ENCODE data around the gene ASB4. TPM values are rescaled to one million over a fixed set of nuclear protein-coding genes. Genes with fewer than 3 reads are reported as not detected.
A peak's percentile ranks its signal among the peaks of the same experiment; 100 is the strongest.

Gene ASB4
- total RNA-seq, 2 donors from 2014 or later: not detected

- Histone ChIP-seq H3K4me1 (peaks cover 62% of the 10 kb centered on the region), H3K27me3 (no peaks in the 10 kb centered on the region), H3K4me3 (no peak overlapping the region), H3K27ac (peak overlapping the region in 3 of 4 donors; percentile 12 to 51 (median 45)), H3K36me3 (replicated peaks in 1 of 2; ENCODE audit: insufficient read depth in 1 of 2, low read depth in 2 of 2) (peaks cover 15 to 37% of the 10 kb centered on the region in 2 donors), H3K9me3 (no peaks in the 10 kb centered on the region)
- 61 to 70% methylated on average over 3 of the region's 3 CpGs for WGBS, 2 donors
- TF ChIP-seq CTCF (IDR thresholded peaks at IDR 0.05): no peak
- intact Hi-C loops (cut with DNase I): loop anchor here (10.0 kb wide), 1 partner anchor 52 kb away; no protein-coding TSS in a partner anchor
- ATAC-seq (no peak), DNase-seq (no peak)
Observed at GRCh38 chr7:95586951-95587301, 101.2 kb downstream of the ASB4 start.

GRCh38 chr7:95589031-95589430, 103.3 kb downstream of the ASB4 start:
- Histone ChIP-seq H3K9me3 (no peaks in the 10 kb centered on the region), H3K4me1 (peaks cover 80% of the 10 kb centered on the region), H3K4me3 (no peak overlapping the region), H3K27me3 (no peaks in the 10 kb centered on the region), H3K36me3 (replicated peaks in 1 of 2; ENCODE audit: insufficient read depth in 1 of 2, low read depth in 2 of 2) (peaks cover 15 to 41% of the 10 kb centered on the region in 2 donors), H3K27ac (peak overlapping the region; percentile 20 to 96 (median 40))
- ATAC-seq (no peak), DNase-seq (peak in 1 of 4 donors; percentile 20)
- intact Hi-C loops (cut with DNase I): loop anchor here (10.0 kb wide), 1 partner anchor 54 kb away; no protein-coding TSS in a partner anchor
- TF ChIP-seq CTCF (IDR thresholded peaks at IDR 0.05): no peak
- TF ChIP-seq POLR2A (IDR thresholded peaks at IDR 0.05): no peak

- WGBS, 2 donors: 100% methylated on average over 1 of the region's 1 CpG
- no peak for TF ChIP-seq POLR2A (IDR thresholded peaks at IDR 0.05)
- TF ChIP-seq CTCF (IDR thresholded peaks at IDR 0.05): no peak
- H3K27me3 ChIP-seq: no peaks in the 10 kb centered on the region
- H3K27ac ChIP-seq: peak overlapping the region; percentile 18 to 96 (median 64)
- intact Hi-C loops (cut with DNase I): loop anchor here (10.0 kb wide), 2 partner anchors 55 to 85 kb away; no protein-coding TSS in a partner anchor
- ATAC-seq: no peak
- H3K4me3 ChIP-seq: no peak overlapping the region
- H3K36me3 ChIP-seq (replicated peaks in 1 of 2; ENCODE audit: insufficient read depth in 1 of 2, low read depth in 2 of 2): peaks cover 15 to 36% of the 10 kb centered on the region in 2 donors
- DNase-seq: no peak
- peaks cover 74% of the 10 kb centered on the region for H3K4me1 ChIP-seq
- no peaks in the 10 kb centered on the region for H3K9me3 ChIP-seq
Observed at GRCh38 chr7:95589766-95590165, 104.0 kb downstream of the ASB4 start.

Other genes starting within 250 kb of the ASB4 start
- gene PON1, start 161.4 kb upstream of the ASB4 start, total RNA-seq: under 1 TPM in 1 of 2 donors, not detected in 1; 0.78 TPM
- gene PON3, start 89.6 kb upstream of the ASB4 start, total RNA-seq: 1 to 10 TPM; 3.0 to 7.0 TPM
- 100 to 1,000 TPM in 1 of 2 donors, 10 to 100 TPM in 1; 62.0 to 108 TPM for gene PON2, start 50.9 kb upstream of the ASB4 start, total RNA-seq
- gene PDK4, start 110.6 kb downstream of the ASB4 start, total RNA-seq: 100 to 1,000 TPM; 234 to 308 TPM